ENCODE results near the gene INTS1. TPM values are rescaled to one million over a fixed set of nuclear protein-coding genes. Genes with fewer than 3 reads are reported as not detected.

Gene INTS1
- total and polyA plus RNA-seq, 2 of the 4 experiments (the other 2 are of a cell fraction), result 9.3 to 40.1 TPM

DNA sequence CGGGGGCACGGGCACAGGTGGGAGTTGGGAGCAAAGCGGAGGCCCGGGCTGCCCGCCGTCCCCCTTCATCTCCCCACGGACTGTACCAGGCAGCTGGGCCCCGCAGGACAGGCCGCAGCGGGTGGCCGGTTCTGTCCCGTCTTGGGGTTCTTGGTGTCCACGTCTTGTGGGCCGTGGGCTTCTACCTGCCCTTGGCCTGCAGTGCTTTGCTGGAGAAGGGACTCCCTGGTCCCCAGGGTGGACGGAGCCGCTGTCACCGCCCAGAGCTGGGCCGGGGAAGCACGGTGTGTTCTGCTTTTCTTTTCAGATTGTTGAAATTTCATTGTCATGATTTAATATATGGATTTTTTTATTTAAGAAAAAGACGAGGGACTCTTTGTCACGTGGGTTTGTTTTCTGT, 38.1 kb upstream of the INTS1 start:
- 93% methylated on average over 3 of the region's 21 CpGs; no CpG with 5 or more reads in 1 of the 2 experiments for WGBS, 2 experiments (ENCODE audit: extremely low coverage in 2 of 2, insufficient read length in 1 of 2)
- BruUV-seq (replicated peaks), result no TSS peak
- Histone ChIP-seq H2BK5ac (ENCODE audit: low read depth, low read length, poor library complexity, severe bottlenecking) (no peak overlapping the region), H2BK120ac (ENCODE audit: low read depth, low read length) (no peak overlapping the region), H3K18ac (ENCODE audit: low read depth, low read length) (no peak overlapping the region), H3K36me3 (ENCODE audit: control insufficient read depth, insufficient read depth, low read length) (peaks cover 48% of the 10 kb centered on the region), H3K4me1 (ENCODE audit: control insufficient read depth, insufficient read depth, low read length) (peaks cover 7% of the 10 kb centered on the region), H3K27ac (ENCODE audit: insufficient read depth, low read length) (no peak overlapping the region), H4K20me1 (ENCODE audit: insufficient read depth, low read length) (peaks cover 25% of the 10 kb centered on the region), H2AK5ac (ENCODE audit: low read depth, low read length) (no peak overlapping the region), H4K8ac (ENCODE audit: low read depth in 2 of 2, low read length in 2 of 2) (no peak overlapping the region), H3K56ac (ENCODE audit: extremely low read depth, insufficient read depth, low read length) (no peak overlapping the region), H4K5ac (ENCODE audit: low read depth, low read length) (no peak overlapping the region), H3K4me2 (ENCODE audit: low read depth, low read length) (no peak overlapping the region), H2AFZ (replicated peaks; ENCODE audit: low read length, poor library complexity) (no peak overlapping the region), H2AK9ac (replicated peaks; ENCODE audit: low read depth, low read length, poor library complexity) (no peak overlapping the region), H2BK15ac (ENCODE audit: low read depth, low read length) (no peak overlapping the region), H3K23ac (ENCODE audit: low read depth, low read length) (no peak overlapping the region), H2BK20ac (ENCODE audit: low read depth, low read length) (no peak overlapping the region), H3K79me1 (ENCODE audit: low read depth in 1 of 2, low read length in 2 of 2) (peaks cover 0 to 43% of the 10 kb centered on the region in 2 experiments; a peak in 3 of 4 replicates), H3K9ac (ENCODE audit: low read depth, low read length) (no peak overlapping the region), H3K27me3 (ENCODE audit: control insufficient read depth, insufficient read depth, low read length) (no peaks in the 10 kb centered on the region), H3K9me1 (ENCODE audit: insufficient read depth, low read length) (peaks cover 4% of the 10 kb centered on the region; the same call in 1 of the 2 replicates), H3K4ac (ENCODE audit: low read depth, low read length) (no peak overlapping the region), H4K91ac (ENCODE audit: insufficient read depth, low read depth, low read length) (no peak overlapping the region), H3K14ac (replicated peaks; ENCODE audit: low read depth, low read length) (no peak overlapping the region), H3K4me3 (ENCODE audit: insufficient read depth, low read depth, low read length) (no peak overlapping the region), H3K9me3 (ENCODE audit: control insufficient read depth, insufficient read depth, low read length) (no peaks in the 10 kb centered on the region)
- intact Hi-C loops (cut with micrococcal nuclease), result no loop called here
- no peak for DNase-seq
- TF ChIP-seq, protein P1, sequence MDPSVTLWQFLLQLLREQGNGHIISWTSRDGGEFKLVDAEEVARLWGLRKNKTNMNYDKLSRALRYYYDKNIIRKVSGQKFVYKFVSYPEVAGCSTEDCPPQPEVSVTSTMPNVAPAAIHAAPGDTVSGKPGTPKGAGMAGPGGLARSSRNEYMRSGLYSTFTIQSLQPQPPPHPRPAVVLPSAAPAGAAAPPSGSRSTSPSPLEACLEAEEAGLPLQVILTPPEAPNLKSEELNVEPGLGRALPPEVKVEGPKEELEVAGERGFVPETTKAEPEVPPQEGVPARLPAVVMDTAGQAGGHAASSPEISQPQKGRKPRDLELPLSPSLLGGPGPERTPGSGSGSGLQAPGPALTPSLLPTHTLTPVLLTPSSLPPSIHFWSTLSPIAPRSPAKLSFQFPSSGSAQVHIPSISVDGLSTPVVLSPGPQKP (IDR thresholded peaks at IDR 0.05; ENCODE audit: borderline replicate concordance, low read depth, low read length), result no peak
- no peak for TF ChIP-seq BHLHE40 (IDR thresholded peaks at IDR 0.05; ENCODE audit: low read depth, low read length)
- TF ChIP-seq RFX5 (IDR thresholded peaks at IDR 0.05; ENCODE audit: low read depth, low read length), result no peak
- no peak for TF ChIP-seq MAFK (IDR thresholded peaks at IDR 0.05; ENCODE audit: low read depth, low read length)
- no peak for TF ChIP-seq FOS (IDR thresholded peaks at IDR 0.05; ENCODE audit: low read depth, low read length)
- no peak for TF ChIP-seq CHD1 (IDR thresholded peaks at IDR 0.05; ENCODE audit: low read depth, low read length)
- TF ChIP-seq RAD21 (IDR thresholded peaks at IDR 0.05; ENCODE audit: low read length), result no peak
- no peak for TF ChIP-seq NFE2L2 (IDR thresholded peaks at IDR 0.05; ENCODE audit: low read depth, low read length)
- no peak for TF ChIP-seq SMC3 (IDR thresholded peaks at IDR 0.05; ENCODE audit: low read depth, low read length)
- dilution Hi-C loops (cut with HindIII; ENCODE audit: low sequenced_read_pairs, unreplicated experiment), result no loop called here
- in situ Hi-C loops (cut with MboI; ENCODE audit: low sequenced_read_pairs), result no loop called here
- no peak for ATAC-seq (ENCODE audit: low read depth)
- CTCF ChIA-PET, result no interaction called here
- POLR2A ChIA-PET (ENCODE audit: unreplicated experiment), result no interaction called here

Data from IMR-90 (cell line).